ENCODE results near the gene AP3D1.

DNA sequence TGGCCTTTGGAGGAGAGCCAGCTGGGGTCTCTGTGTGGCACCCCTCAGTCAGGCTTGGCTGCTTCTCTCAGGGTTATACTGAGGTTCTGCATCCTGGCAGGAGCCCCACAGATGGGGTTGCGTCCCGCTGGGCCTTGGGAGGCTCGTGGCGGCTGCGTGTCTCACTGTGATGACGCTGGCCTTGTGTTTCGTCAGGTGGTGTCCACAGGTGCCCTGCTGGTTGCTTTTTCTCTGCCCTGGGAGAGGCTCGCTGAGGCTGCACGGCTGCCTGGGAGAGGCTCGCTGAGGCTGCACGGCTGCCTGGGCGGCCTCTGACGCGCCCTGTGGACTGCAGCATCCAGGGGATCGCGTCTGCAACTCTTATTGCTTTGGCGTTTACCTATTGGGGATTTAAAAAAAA is 27.7 kb upstream of the AP3D1 start:
- TF ChIP-seq RAD21 (CRISPR knock-in tag; conservative IDR thresholded peaks at IDR 0.05 in 1 of 2, IDR thresholded peaks at IDR 0.05 in 1 of 2), result no peak
- no peak for TF ChIP-seq DACH1 (IDR thresholded peaks at IDR 0.05; ENCODE audit: partially characterized antibody)
- TF ChIP-seq SP2 (IDR thresholded peaks at IDR 0.05; ENCODE audit: extremely low read depth, low read depth, low read length, poor library complexity, severe bottlenecking), result no peak
- TF ChIP-seq, protein P1, sequence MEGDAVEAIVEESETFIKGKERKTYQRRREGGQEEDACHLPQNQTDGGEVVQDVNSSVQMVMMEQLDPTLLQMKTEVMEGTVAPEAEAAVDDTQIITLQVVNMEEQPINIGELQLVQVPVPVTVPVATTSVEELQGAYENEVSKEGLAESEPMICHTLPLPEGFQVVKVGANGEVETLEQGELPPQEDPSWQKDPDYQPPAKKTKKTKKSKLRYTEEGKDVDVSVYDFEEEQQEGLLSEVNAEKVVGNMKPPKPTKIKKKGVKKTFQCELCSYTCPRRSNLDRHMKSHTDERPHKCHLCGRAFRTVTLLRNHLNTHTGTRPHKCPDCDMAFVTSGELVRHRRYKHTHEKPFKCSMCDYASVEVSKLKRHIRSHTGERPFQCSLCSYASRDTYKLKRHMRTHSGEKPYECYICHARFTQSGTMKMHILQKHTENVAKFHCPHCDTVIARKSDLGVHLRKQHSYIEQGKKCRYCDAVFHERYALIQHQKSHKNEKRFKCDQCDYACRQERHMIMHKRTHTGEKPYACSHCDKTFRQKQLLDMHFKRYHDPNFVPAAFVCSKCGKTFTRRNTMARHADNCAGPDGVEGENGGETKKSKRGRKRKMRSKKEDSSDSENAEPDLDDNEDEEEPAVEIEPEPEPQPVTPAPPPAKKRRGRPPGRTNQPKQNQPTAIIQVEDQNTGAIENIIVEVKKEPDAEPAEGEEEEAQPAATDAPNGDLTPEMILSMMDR (IDR thresholded peaks at IDR 0.05 in 2 of 3, conservative IDR thresholded peaks at IDR 0.05 in 1 of 3; ENCODE audit: insufficient read depth in 2 of 3, low read depth in 1 of 3, low read length in 3 of 3), result no peak
- TF ChIP-seq, protein P2, sequence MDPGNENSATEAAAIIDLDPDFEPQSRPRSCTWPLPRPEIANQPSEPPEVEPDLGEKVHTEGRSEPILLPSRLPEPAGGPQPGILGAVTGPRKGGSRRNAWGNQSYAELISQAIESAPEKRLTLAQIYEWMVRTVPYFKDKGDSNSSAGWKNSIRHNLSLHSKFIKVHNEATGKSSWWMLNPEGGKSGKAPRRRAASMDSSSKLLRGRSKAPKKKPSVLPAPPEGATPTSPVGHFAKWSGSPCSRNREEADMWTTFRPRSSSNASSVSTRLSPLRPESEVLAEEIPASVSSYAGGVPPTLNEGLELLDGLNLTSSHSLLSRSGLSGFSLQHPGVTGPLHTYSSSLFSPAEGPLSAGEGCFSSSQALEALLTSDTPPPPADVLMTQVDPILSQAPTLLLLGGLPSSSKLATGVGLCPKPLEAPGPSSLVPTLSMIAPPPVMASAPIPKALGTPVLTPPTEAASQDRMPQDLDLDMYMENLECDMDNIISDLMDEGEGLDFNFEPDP (CRISPR knock-in tag; IDR thresholded peaks at IDR 0.05), result no peak
- TF ChIP-seq CEBPB (tag; IDR thresholded peaks at IDR 0.05), result no peak
- TF ChIP-seq HMG20B (CRISPR knock-in tag; IDR thresholded peaks at IDR 0.05), result no peak
- no peak for TF ChIP-seq MYBL2 (IDR thresholded peaks at IDR 0.05; ENCODE audit: low read depth)
- TF ChIP-seq MYBL2 (CRISPR knock-in tag; IDR thresholded peaks at IDR 0.05; ENCODE audit: borderline replicate concordance), result no peak
- TF ChIP-seq ZNF41 (CRISPR knock-in tag; conservative IDR thresholded peaks at IDR 0.05), result no peak
